ENCODE measurements around the gene VCPKMT. TPM values are rescaled to one million over a fixed set of nuclear protein-coding genes. Genes with fewer than 3 reads are reported as not detected.

The VCPKMT gene
- total RNA-seq, 1 experiment from 2014 or later = 9.7 TPM

DNA sequence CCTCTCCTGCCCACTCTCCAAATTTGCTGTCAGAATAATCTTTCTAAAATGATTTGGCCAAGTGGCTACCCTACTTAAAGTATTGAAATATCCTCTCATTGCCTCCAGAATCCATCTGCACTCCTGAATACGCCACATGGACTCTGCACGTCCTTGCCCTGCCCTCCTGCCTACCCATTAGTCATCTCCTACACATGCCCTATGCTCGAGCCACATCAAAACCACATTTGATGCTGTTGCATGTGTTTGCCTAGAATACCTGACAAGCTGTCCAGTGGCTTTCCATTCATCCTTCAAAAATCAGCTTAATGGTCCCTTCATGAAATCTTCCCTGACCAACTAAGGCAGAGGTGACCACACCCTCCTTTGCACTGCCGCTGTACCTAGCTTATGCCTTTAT is 17.0 kb downstream of the VCPKMT start:
- Histone ChIP-seq H3K27me3 (replicated peaks; ENCODE audit: control insufficient read depth, insufficient read depth, low read length) (no peaks in the 10 kb centered on the region), H3K4me3 (ENCODE audit: low read depth, low read length) (no peak overlapping the region), H3K9me3 (no peaks in the 10 kb centered on the region), H3K4me1 (peaks cover 25% of the 10 kb centered on the region), H3K36me3 (ENCODE audit: control insufficient read depth, insufficient read depth, low read length) (no peaks in the 10 kb centered on the region)
- H3K27ac Mint-ChIP-seq (ENCODE audit: unreplicated experiment) = no peak overlapping the region
- no TSS peak for BruUV-seq (replicated peaks)
- ChIA-PET CTCF (interaction anchor here (1.0 kb wide), 1 partner anchor 247 kb away, joined by 3 read pairs; the partner anchor contains the start of gene NEMF), POLR2A (no interaction called here)
- no peaks in the 10 kb centered on the region for H3K9me3 Mint-ChIP-seq (ENCODE audit: unreplicated experiment)
- intact Hi-C loops (cut with micrococcal nuclease; ENCODE audit: unreplicated experiment) = no loop called here
- H3K27me3 Mint-ChIP-seq (ENCODE audit: insufficient read depth, unreplicated experiment) = no peaks in the 10 kb centered on the region
- no peak for TF ChIP-seq CTCF (IDR thresholded peaks at IDR 0.05; ENCODE audit: insufficient read depth in 1 of 2, low read depth in 1 of 2, low read length in 1 of 2, severe bottlenecking in 1 of 2, unreplicated experiment in 1 of 2)
- no peak for DNase-seq
- no peaks in the 10 kb centered on the region for H3K36me3 Mint-ChIP-seq (ENCODE audit: insufficient read depth, unreplicated experiment)
- peaks cover 6% of the 10 kb centered on the region for H3K4me1 Mint-ChIP-seq (ENCODE audit: low read depth, unreplicated experiment)
- H3K4me3 Mint-ChIP-seq (ENCODE audit: unreplicated experiment) = no peak overlapping the region

- H3K4me3 ChIP-seq (ENCODE audit: low read depth, low read length) = no peak overlapping the region
- Mint-ChIP-seq H3K27ac (ENCODE audit: unreplicated experiment) (no peak overlapping the region), H3K4me3 (ENCODE audit: unreplicated experiment) (no peak overlapping the region), H3K27me3 (ENCODE audit: insufficient read depth, unreplicated experiment) (no peaks in the 10 kb centered on the region), H3K4me1 (ENCODE audit: low read depth, unreplicated experiment) (no peaks in the 10 kb centered on the region), H3K9me3 (ENCODE audit: unreplicated experiment) (no peaks in the 10 kb centered on the region), H3K36me3 (ENCODE audit: insufficient read depth, unreplicated experiment) (no peaks in the 10 kb centered on the region)
- no peak for DNase-seq
- ChIA-PET CTCF (no interaction called here), POLR2A (no interaction called here)
- no peaks in the 10 kb centered on the region for H3K27me3 ChIP-seq (replicated peaks; ENCODE audit: control insufficient read depth, insufficient read depth, low read length)
- no peaks in the 10 kb centered on the region for H3K36me3 ChIP-seq (ENCODE audit: control insufficient read depth, insufficient read depth, low read length)
- no peaks in the 10 kb centered on the region for H3K9me3 ChIP-seq
- intact Hi-C loops (cut with micrococcal nuclease; ENCODE audit: unreplicated experiment) = no loop called here
- H3K4me1 ChIP-seq = peaks cover 5% of the 10 kb centered on the region
- BruUV-seq (replicated peaks) = no TSS peak
- no peak for TF ChIP-seq CTCF (IDR thresholded peaks at IDR 0.05; ENCODE audit: insufficient read depth in 1 of 2, low read depth in 1 of 2, low read length in 1 of 2, severe bottlenecking in 1 of 2, unreplicated experiment in 1 of 2)
These were observed 20.5 kb downstream of the VCPKMT start for GRCh38 chr14:50095895-50096294.

GRCh38 chr14:50094056-50094755 is 22.2 kb downstream of the VCPKMT start:
- intact Hi-C loops (cut with micrococcal nuclease; ENCODE audit: unreplicated experiment) = no loop called here
- POLR2A ChIA-PET = no interaction called here
- no peak overlapping the region for H3K27ac Mint-ChIP-seq (ENCODE audit: unreplicated experiment)
- CTCF ChIA-PET = interaction anchor here (1.2 kb wide), 1 partner anchor 201 kb away, joined by 8 read pairs; the partner anchor contains the start of gene ARF6
- Histone ChIP-seq H3K4me3 (ENCODE audit: low read depth, low read length) (no peak overlapping the region), H3K36me3 (ENCODE audit: control insufficient read depth, insufficient read depth, low read length) (no peaks in the 10 kb centered on the region), H3K27me3 (replicated peaks; ENCODE audit: control insufficient read depth, insufficient read depth, low read length) (no peaks in the 10 kb centered on the region), H3K9me3 (no peaks in the 10 kb centered on the region), H3K4me1 (no peaks in the 10 kb centered on the region)
- no peaks in the 10 kb centered on the region for H3K9me3 Mint-ChIP-seq (ENCODE audit: unreplicated experiment)
- H3K4me3 Mint-ChIP-seq (ENCODE audit: unreplicated experiment) = no peak overlapping the region
- H3K4me1 Mint-ChIP-seq (ENCODE audit: low read depth, unreplicated experiment) = no peaks in the 10 kb centered on the region
- no peaks in the 10 kb centered on the region for H3K27me3 Mint-ChIP-seq (ENCODE audit: insufficient read depth, unreplicated experiment)
- no TSS peak for BruUV-seq (replicated peaks)
- no peaks in the 10 kb centered on the region for H3K36me3 Mint-ChIP-seq (ENCODE audit: insufficient read depth, unreplicated experiment)
- no peak for TF ChIP-seq CTCF (IDR thresholded peaks at IDR 0.05; ENCODE audit: insufficient read depth in 1 of 2, low read depth in 1 of 2, low read length in 1 of 2, severe bottlenecking in 1 of 2, unreplicated experiment in 1 of 2)
- DNase-seq = no peak

Measured in Caco-2 (cell line).